DOHH2 (cell line): ENCODE results near the gene CENPP.

ENCODE experiments used
- CTCF ChIP-seq: fragments of 200-600 bp; sonication (generic); IDR thresholded peaks from one replicate; pipeline ENCODE4 v1.5.1; 2014; ENCODE audit warnings: antibody characterized with exemption, mild to moderate bottlenecking, low read depth, low read length; ENCODE audit not compliant: poor library complexity, severe bottlenecking
- EZH2phosphoT487 ChIP-seq: fragments of 200-600 bp; sonication (generic); IDR thresholded peaks from 2 replicates; pipeline ENCODE4 v1.6.1; 2017; ENCODE audit warnings: borderline replicate concordance, mild to moderate bottlenecking, antibody characterized with exemption, low read length, moderate library complexity, mixed read lengths

GRCh38 chr9:92665836-92666235 is 340.1 kb downstream of the CENPP start:
- TF ChIP-seq CTCF (no peak), EZH2phosphoT487 (no peak)
